SK-N-MC (cell line): ENCODE measurements around the gene OR6C70.
"Not testable (repeated sequence)": the region's sequence is repeated elsewhere in the genome, so short reads cannot be mapped to it uniquely, and the experiment has no call there.

ENCODE experiments used
- DNase-seq: peaks from one replicate; pipeline ENCODE4 v3.0.0-alpha.2; 2011; ENCODE audit warnings: low read depth, low spot score
- H3K27ac ChIP-seq: fragments of 200-600 bp; sonication (generic); 2 replicates; pipeline ENCODE4 v1.5.1; 2016; ENCODE audit warnings: mixed run types
- H3K36me3 ChIP-seq: fragments of 200-600 bp; sonication (generic); 2 replicates; pipeline ENCODE4 v1.6.1; 2017; ENCODE audit warnings: antibody characterized with exemption, low read length, mixed read lengths; ENCODE audit not compliant: insufficient read depth
- H3K4me3 ChIP-seq: fragments of 200-600 bp; sonication (generic); 2 replicates; pipeline ENCODE4 v1.5.1; 2016
- H3K9ac ChIP-seq: fragments of 200-600 bp; sonication (generic); 2 replicates; pipeline ENCODE4 v1.8.0; 2017; ENCODE audit warnings: mixed run types, mixed read lengths; ENCODE audit not compliant: insufficient read length
- H3K9me3 ChIP-seq: fragments of 200-600 bp; sonication (generic); 2 replicates; pipeline ENCODE4 v1.6.1; 2017; ENCODE audit warnings: low read depth, mild to moderate bottlenecking, antibody characterized with exemption, low read length, moderate library complexity, mixed read lengths
- EZH2 ChIP-seq: fragments of 200-600 bp; sonication (generic); IDR thresholded peaks from one replicate; pipeline ENCODE4 v1.6.1; 2017; ENCODE audit warnings: antibody characterized with exemption
- FOXP2 ChIP-seq: optimal IDR thresholded peaks from 2 replicates; pipeline ENCODE3; 2011; ENCODE audit warnings: mild to moderate bottlenecking, moderate library complexity; ENCODE audit not compliant: insufficient read depth; ENCODE audit errors: extremely low read length, control extremely low read depth
- POLR2AphosphoS5 ChIP-seq: IDR thresholded peaks from 2 replicates; pipeline ENCODE4 v1.6.1; 2012; ENCODE audit warnings: mild to moderate bottlenecking, low read depth, low read length, borderline replicate concordance

OR6C70 gene

DNA sequence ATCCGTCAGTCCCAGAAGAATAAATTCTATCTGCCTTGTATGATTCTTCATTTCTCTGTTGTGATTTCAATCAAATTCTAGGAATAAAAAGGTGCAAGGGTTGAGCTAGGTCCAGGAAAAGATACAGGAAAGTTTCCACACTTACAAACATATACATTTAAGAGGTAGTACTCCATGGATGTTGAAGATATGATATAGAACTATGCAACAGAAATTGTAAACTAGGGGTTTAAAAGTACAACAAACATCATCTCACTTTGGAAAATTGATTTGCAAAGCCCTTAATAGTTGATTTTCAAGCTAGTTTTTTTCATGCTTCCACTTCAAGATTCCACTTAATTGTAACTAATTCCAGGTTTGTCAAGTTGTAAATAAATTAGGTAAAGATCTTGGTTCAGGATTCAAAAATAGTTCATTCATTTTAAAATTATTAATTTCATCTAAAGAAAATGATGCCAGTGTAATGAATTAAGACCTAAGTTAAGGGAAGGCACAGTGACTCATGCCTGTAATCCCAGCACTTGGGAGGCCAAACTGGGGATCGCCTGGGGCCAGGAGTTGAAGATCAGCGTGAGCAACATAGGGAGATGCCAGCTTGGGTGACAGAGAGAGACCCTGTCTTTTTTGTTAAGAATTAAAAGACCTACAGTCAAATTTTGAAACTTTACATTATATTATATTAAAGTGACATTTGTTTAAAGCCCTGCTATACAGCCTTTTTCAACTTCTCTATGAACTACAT is at the start of gene OR6C70:
OR6C70 (minus strand) TSS at position 51 of the 742 bp plus-strand sequence; CDS start at position 51, 0 bp downstream.
- DNase-seq: peak; percentile 10
- Histone ChIP-seq H3K9me3 (no peaks in the 10 kb centered on the region), H3K27ac (no peak within 1 kb of the TSS), H3K4me3 (no peak within 1 kb of the TSS), H3K36me3 (no peaks in the 10 kb centered on the region), H3K9ac (no peak within 1 kb of the TSS)
- TF ChIP-seq EZH2 (no peak), POLR2AphosphoS5 (no peak), FOXP2 (no peak)

GRCh38 chr12:55516391-55516790 is 46.5 kb upstream of the OR6C70 start:
- Histone ChIP-seq H3K9me3 (no peaks in the 10 kb centered on the region), H3K4me3 (no peak overlapping the region), H3K36me3 (no peaks in the 10 kb centered on the region), H3K9ac (no peak overlapping the region), H3K27ac (no peak overlapping the region)
- DNase-seq: no peak
- TF ChIP-seq FOXP2: no peak
- no peak for TF ChIP-seq EZH2
- TF ChIP-seq POLR2AphosphoS5: no peak

- Histone ChIP-seq H3K9ac (no peak overlapping the region), H3K4me3 (no peak overlapping the region), H3K27ac (no peak overlapping the region), H3K9me3 (no peaks in the 10 kb centered on the region), H3K36me3 (no peaks in the 10 kb centered on the region)
- TF ChIP-seq POLR2AphosphoS5: no peak
- TF ChIP-seq FOXP2: no peak
- no peak for TF ChIP-seq EZH2
- no peak for DNase-seq
These were observed 45.8 kb upstream of the OR6C70 start for GRCh38 chr12:55515696-55516095.

DNA sequence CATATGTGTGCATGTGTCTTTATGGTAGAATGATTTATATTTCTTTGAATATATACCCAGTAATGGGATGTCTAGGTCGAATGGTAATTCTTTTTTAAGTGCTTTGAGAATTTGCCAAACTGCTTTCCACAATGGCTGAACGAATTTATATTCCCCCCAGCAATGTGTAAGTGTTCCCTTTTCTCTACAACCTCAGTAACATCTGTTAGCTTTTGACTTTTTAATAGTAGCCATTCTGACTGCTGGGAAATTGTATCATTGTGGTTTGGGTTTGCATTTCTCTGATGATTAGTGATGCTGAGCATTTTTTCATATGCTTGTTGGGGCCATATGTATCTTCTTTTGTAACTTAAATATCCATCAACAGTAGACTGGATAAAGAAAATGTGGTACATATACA is 31.7 kb upstream of the OR6C70 start:
- no peak for TF ChIP-seq FOXP2
- no peaks in the 10 kb centered on the region for H3K9me3 ChIP-seq
- no peak overlapping the region for H3K27ac ChIP-seq
- H3K36me3 ChIP-seq: no peaks in the 10 kb centered on the region
- no peak overlapping the region for H3K9ac ChIP-seq
- peak; percentile 26 for DNase-seq
- no peak overlapping the region for H3K4me3 ChIP-seq

- TF ChIP-seq POLR2AphosphoS5 (no peak), EZH2 (no peak), FOXP2 (no peak)
- no peak for DNase-seq
- H3K36me3 ChIP-seq: no peaks in the 10 kb centered on the region
- no peaks in the 10 kb centered on the region for H3K9me3 ChIP-seq
- H3K27ac ChIP-seq: no peak overlapping the region
- no peak overlapping the region for H3K9ac ChIP-seq
- no peak overlapping the region for H3K4me3 ChIP-seq
These were observed 29.9 kb upstream of the OR6C70 start for GRCh38 chr12:55499810-55500252.

GRCh38 chr12:55499231-55499630 is 29.3 kb upstream of the OR6C70 start:
- TF ChIP-seq FOXP2: no peak
- no peak for TF ChIP-seq POLR2AphosphoS5
- TF ChIP-seq EZH2: no peak
- no peaks in the 10 kb centered on the region for H3K9me3 ChIP-seq
- no peaks in the 10 kb centered on the region for H3K36me3 ChIP-seq
- H3K27ac ChIP-seq: no peak overlapping the region
- no peak overlapping the region for H3K4me3 ChIP-seq
- no peak for DNase-seq
- no peak overlapping the region for H3K9ac ChIP-seq

- no peak overlapping the region for H3K27ac ChIP-seq
- DNase-seq: no peak
- no peak for TF ChIP-seq EZH2
- no peak for TF ChIP-seq POLR2AphosphoS5
- no peak for TF ChIP-seq FOXP2
- H3K9me3 ChIP-seq: no peaks in the 10 kb centered on the region
- H3K4me3 ChIP-seq: no peak overlapping the region
- H3K36me3 ChIP-seq: no peaks in the 10 kb centered on the region
- H3K9ac ChIP-seq: no peak overlapping the region
These were observed 25.6 kb upstream of the OR6C70 start for GRCh38 chr12:55495490-55495889.

DNA sequence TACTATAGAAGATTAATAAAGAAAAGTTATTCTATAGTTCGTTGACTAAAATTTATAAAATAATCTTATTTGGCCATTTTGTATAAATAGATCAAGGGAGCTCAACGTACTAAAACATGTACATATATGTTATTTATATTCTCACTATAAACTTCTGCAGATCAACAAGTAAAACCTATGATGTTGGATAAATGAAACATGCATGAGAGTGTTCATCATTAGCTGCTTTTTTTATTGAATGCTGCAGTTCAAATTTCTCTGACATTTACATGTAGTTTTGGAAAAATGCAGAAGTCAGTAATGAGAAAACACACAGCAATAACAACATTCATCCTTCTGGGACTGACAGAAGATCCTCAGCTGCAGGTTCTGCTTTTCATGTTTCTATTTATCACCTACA is 22.1 kb upstream of the OR6C70 start, which contains the start of gene OR6C68:
OR6C68 (plus strand) TSS at position 301 of the 400 bp plus-strand sequence; CDS start at position 301, 0 bp downstream.
- TF ChIP-seq POLR2AphosphoS5 (no peak), EZH2 (no peak)
- DNase-seq: no peak
- Histone ChIP-seq H3K9ac (no peak within 1 kb of the TSS), H3K9me3 (no peaks in the 10 kb centered on the region), H3K36me3 (no peaks in the 10 kb centered on the region), H3K27ac (no peak within 1 kb of the TSS), H3K4me3 (no peak within 1 kb of the TSS)

- not testable (repeated sequence) for H3K9ac ChIP-seq, H3K27ac ChIP-seq, H3K9me3 ChIP-seq, DNase-seq, H3K36me3 ChIP-seq, H3K4me3 ChIP-seq
These were observed 14.3 kb upstream of the OR6C70 start for GRCh38 chr12:55484284-55484683.

GRCh38 chr12:55479136-55479535 is 9.2 kb upstream of the OR6C70 start:
- H3K9me3 ChIP-seq, DNase-seq, H3K9ac ChIP-seq, H3K27ac ChIP-seq, H3K36me3 ChIP-seq, H3K4me3 ChIP-seq: not testable (repeated sequence)
